ENCODE measurements around the gene ARVCF.

- TF ChIP-seq, protein P1, sequence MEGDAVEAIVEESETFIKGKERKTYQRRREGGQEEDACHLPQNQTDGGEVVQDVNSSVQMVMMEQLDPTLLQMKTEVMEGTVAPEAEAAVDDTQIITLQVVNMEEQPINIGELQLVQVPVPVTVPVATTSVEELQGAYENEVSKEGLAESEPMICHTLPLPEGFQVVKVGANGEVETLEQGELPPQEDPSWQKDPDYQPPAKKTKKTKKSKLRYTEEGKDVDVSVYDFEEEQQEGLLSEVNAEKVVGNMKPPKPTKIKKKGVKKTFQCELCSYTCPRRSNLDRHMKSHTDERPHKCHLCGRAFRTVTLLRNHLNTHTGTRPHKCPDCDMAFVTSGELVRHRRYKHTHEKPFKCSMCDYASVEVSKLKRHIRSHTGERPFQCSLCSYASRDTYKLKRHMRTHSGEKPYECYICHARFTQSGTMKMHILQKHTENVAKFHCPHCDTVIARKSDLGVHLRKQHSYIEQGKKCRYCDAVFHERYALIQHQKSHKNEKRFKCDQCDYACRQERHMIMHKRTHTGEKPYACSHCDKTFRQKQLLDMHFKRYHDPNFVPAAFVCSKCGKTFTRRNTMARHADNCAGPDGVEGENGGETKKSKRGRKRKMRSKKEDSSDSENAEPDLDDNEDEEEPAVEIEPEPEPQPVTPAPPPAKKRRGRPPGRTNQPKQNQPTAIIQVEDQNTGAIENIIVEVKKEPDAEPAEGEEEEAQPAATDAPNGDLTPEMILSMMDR (conservative IDR thresholded peaks at IDR 0.05 in 1 of 2, IDR thresholded peaks at IDR 0.05 in 1 of 2; ENCODE audit: extremely low read depth in 1 of 2, insufficient read depth in 1 of 2, low read depth in 1 of 2, low read length in 2 of 2) = no peak
- TF ChIP-seq EZH2 (IDR thresholded peaks at IDR 0.05; ENCODE audit: borderline replicate concordance, low read length) = no peak
Measured at GRCh38 chr22:19928207-19928606, 88.4 kb downstream of the ARVCF start.

All from mammary epithelial cell (primary cell).